Cardiac fibroblast (primary cell): ENCODE data around the gene ACSF3.

Experiments
- DNase-seq, 2 donors: peaks; one replicate each; pipeline versions ENCODE4 v3.0.0 to v3.0.0-alpha.2; 2010; ENCODE audit warnings: low read depth in 2 of 2
- H3K4me3 ChIP-seq, 2 donors: replicated peaks in 1 of 2; 1 replicate in 1 of 2; 2 replicates in 1 of 2; pipeline ENCODE4 v1.5.1; 2011; ENCODE audit warnings: low read depth in 2 of 2, low read length in 2 of 2, mild to moderate bottlenecking in 2 of 2, moderate library complexity in 1 of 2
- CTCF ChIP-seq: IDR thresholded peaks from one replicate; pipeline ENCODE4 v1.5.1; 2011; ENCODE audit warnings: low read depth, mild to moderate bottlenecking, low read length, inconsistent platforms

ACSF3 gene

DNA sequence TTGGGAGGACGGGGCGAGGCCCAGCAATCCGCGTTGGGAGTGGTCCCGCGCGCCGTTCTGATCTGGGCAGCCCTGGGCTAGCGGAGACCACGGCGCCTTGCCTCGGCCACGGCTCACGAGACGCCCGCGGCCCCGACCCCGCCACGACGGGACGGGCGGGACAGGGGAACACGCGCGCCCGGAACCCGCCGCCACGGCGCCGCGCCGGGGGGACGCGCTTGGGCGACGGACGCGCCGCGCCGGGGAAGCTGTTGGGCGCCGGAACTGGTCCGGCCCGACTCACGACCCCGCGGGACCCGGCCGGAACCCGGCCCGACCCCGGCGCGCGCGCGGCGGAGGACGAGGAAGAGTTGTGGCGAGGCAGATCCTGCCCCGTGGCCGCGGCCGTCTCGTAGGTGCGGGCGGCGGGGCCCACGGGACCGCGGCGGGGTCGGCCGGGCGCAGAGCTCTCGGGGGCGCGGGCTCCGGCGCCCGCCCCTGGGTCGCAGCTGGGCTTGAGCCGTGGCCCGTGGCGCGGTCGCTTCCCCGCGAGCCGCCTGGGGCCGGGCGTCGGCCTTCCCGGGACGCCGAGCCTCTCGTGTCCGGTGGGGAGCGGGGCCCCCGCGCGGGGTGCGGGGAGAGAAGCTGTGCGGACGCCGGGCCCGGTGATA is at the start of gene ACSF3:
Gene ACSF3 (plus strand): TSS at position 251 of the 650 bp plus-strand sequence. CDS start 6,830 bp downstream, outside the sequence.
- DNase-seq, result peak; percentile 46 to 63
- no peak for TF ChIP-seq CTCF
- peak within 1 kb of the TSS; percentile 73 to 75 for H3K4me3 ChIP-seq

GRCh38 chr16:89044418-89045180 is 49.1 kb upstream of the ACSF3 start:
- no peak overlapping the region for H3K4me3 ChIP-seq
- TF ChIP-seq CTCF, result no peak

DNA sequence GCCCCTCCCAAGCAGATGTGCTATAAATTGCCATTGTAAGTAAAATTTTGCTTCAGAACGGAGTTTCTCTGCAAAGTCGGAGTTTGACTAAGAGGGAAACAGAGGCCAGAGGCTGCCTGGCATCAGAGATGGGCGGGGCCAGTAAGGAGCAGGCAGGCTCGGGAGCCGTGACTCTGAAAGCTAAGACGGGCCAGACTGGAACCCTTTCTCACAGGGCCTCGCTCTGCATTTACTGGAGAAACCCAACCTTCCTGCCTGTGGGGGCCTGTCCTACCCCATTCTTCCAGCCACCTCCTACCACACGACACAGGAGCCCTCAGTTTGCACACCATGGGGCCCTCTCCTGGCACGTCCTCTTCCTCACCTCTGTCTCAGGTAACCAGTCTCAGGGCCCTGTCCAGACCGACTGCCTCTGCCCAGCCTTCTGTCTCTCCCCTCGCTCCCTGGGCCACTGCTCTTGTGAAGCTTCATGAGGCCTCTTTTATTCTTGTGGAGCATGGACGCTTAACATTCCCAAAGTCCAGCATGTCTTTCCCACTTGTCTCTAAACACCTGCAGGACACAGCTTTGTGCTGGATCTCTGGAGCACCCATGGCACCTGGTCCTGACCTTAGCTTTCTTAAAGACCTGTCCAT is 48.4 kb upstream of the ACSF3 start:
- H3K4me3 ChIP-seq, result no peak overlapping the region
- TF ChIP-seq CTCF, result no peak
- no peak for DNase-seq

More at GRCh38 chr16:89044418-89045180, 49.1 kb upstream of the ACSF3 start:
- DNase-seq, result no peak

GRCh38 chr16:89045881-89046280 is 47.8 kb upstream of the ACSF3 start:
- DNase-seq, result no peak
- no peak overlapping the region for H3K4me3 ChIP-seq
- no peak for TF ChIP-seq CTCF

DNA sequence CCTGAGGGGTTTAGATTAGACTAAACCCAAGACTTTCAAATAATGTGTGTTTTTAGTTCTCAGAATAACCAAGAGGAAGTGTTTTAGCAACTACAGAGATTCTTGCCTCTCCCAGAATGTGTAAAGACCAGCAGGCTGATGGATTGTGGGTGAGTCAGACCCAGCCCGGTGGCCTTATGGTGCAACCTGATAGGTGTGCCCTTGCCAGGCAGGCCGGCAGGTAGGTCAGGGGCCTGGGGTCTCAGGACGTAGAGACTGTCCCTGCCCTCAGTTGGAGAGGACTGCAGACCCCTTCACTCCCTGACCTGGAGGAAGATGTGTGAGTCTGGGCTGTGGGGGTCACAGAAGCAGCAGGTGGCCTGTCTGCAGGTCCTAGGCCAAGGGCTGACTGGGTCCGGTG is 47.2 kb upstream of the ACSF3 start:
- DNase-seq, result no peak
- no peak for TF ChIP-seq CTCF
- H3K4me3 ChIP-seq, result no peak overlapping the region

DNA sequence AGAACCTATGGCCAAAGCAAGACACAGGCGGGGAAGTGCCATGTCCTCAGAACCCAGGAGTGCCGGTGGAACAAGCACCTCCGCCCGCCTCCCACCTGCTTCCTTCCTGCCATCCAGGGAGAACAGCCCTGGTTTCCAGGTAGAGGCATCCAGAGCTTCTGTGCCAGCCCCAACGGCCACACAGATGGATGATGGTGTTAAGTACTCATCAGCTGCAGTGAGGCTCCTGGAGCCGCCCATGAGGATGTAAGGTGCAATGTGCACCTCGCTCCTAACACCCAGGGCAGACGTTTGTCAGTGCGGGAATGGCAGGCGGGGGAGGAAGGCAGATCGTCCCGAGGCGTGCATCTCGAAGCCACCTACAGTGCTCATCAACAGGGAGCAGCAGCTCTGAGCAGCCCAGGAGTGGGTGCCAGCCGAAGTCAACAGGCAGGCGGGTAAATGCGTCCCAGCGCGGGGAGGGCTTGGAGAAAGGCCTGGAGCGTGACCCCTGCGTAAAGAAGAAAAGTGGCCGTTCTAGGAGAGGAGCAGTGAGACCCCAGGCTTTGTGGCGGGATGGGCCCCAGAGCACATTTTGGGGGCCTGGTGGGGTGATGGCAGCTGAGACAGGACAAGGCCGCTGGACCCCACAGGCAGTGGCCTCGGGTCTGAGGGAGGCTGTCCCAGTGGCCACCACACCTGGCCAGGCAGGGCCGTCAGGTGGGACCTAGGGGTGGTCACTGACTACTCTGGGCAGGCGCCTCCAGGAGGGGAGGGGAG is 46.1 kb upstream of the ACSF3 start:
- no peak for TF ChIP-seq CTCF
- no peak for DNase-seq
- no peak overlapping the region for H3K4me3 ChIP-seq
